K562 (cell line): ENCODE results near the gene PHF20. TPM values are rescaled to one million over a fixed set of nuclear protein-coding genes. Genes with fewer than 3 reads are reported as not detected.

Source experiments
- ASH1L ChIP-seq: fragments of 450-650 bp; IDR thresholded peaks from 2 replicates; pipeline ENCODE4 v1.6.1; 2018; ENCODE audit warnings: borderline replicate concordance, mild to moderate bottlenecking, low read depth; ENCODE audit not compliant: partially characterized antibody
- CBX1 ChIP-seq: sonication (generic); IDR thresholded peaks from 2 replicates; pipeline ENCODE4 v1.6.1; 2016; ENCODE audit warnings: antibody characterized with exemption, low read depth, mild to moderate bottlenecking
- CTBP1 ChIP-seq: fragments of 450-650 bp; IDR thresholded peaks from 2 replicates; pipeline ENCODE4 v1.6.1; 2016; ENCODE audit warnings: borderline replicate concordance
- ETV6 ChIP-seq, 3 experiments: fragments of 150-350 bp in 1 of 3; sonication (generic) in 1 of 3; formaldehyde crosslinking in 1 of 3; IDR thresholded peaks; 2 replicates each; pipeline versions ENCODE4 v1.6.1 to v1.8.0; 2014 to 2022; ENCODE audit warnings: borderline replicate concordance in 2 of 3, low read depth in 2 of 3, antibody characterized with exemption in 1 of 3, low read length in 1 of 3, mild to moderate bottlenecking in 1 of 3, missing genetic modification reagents in 1 of 3
- HMGN3 ChIP-seq: IDR thresholded peaks from 2 replicates; pipeline ENCODE4 v1.6.1; 2011; ENCODE audit warnings: borderline replicate concordance, low read depth, mild to moderate bottlenecking, mixed read lengths, low read length; ENCODE audit not compliant: insufficient read length; ENCODE audit errors: extremely low read depth
- KAT2B ChIP-seq: IDR thresholded peaks from one replicate; pipeline ENCODE4 v1.6.1; 2012; ENCODE audit warnings: low read depth, mild to moderate bottlenecking, control low read depth, inconsistent platforms, low read length, moderate library complexity
- MAFG ChIP-seq: fragments of 450-650 bp; conservative IDR thresholded peaks from 2 replicates; pipeline ENCODE4 v1.6.1; 2016; ENCODE audit warnings: missing genetic modification characterization, missing compliant biosample characterization
- MCM2 ChIP-seq: fragments of 450-650 bp; IDR thresholded peaks from 2 replicates; pipeline ENCODE4 v1.6.1; 2017; ENCODE audit warnings: low read depth, mild to moderate bottlenecking
- MEIS2 ChIP-seq: fragments of 450-650 bp; IDR thresholded peaks from 2 replicates; pipeline ENCODE4 v1.6.1; 2014; ENCODE audit warnings: mild to moderate bottlenecking; ENCODE audit not compliant: partially characterized antibody
- RAD21 ChIP-seq, 2 experiments: fragments of 250-450 bp in 1 of 2; fragments of 450-650 bp in 1 of 2; sonication (Bioruptor Pico) in 1 of 2; formaldehyde crosslinking in 1 of 2; IDR thresholded peaks in 1 of 2; conservative IDR thresholded peaks in 1 of 2; 2 replicates each; pipeline versions ENCODE4 v1.4.0 to v1.8.0; 2020 to 2022; ENCODE audit warnings: mild to moderate bottlenecking in 2 of 2, moderate library complexity in 1 of 2
- RB1 ChIP-seq: fragments of 450-650 bp; IDR thresholded peaks from 2 replicates; pipeline ENCODE4 v1.6.1; 2017; ENCODE audit warnings: low read depth, mild to moderate bottlenecking
- SMARCA4 ChIP-seq: fragments of 450-650 bp; IDR thresholded peaks from 2 replicates; pipeline ENCODE4 v1.6.1; 2016
- ZC3H4 ChIP-seq: sonication (generic); formaldehyde crosslinking; IDR thresholded peaks from 2 replicates; pipeline ENCODE4 v1.9.0; 2021; ENCODE audit warnings: missing genetic modification reagents, borderline replicate concordance
- ZKSCAN8 ChIP-seq: fragments of 200-800 bp; sonication (Bioruptor generic); IDR thresholded peaks from 2 replicates; pipeline ENCODE4 v1.6.1; 2016; ENCODE audit warnings: missing genetic modification characterization, missing compliant biosample characterization
- ZNF217 ChIP-seq: sonication (generic); formaldehyde crosslinking; IDR thresholded peaks from 2 replicates; pipeline ENCODE4 v1.8.0; 2022; ENCODE audit warnings: mild to moderate bottlenecking, missing genetic modification reagents
- ZNF224 ChIP-seq: sonication (generic); formaldehyde crosslinking; IDR thresholded peaks from 2 replicates; pipeline ENCODE4 v1.8.0; 2022; ENCODE audit warnings: mild to moderate bottlenecking, missing genetic modification reagents
- ZNF384 ChIP-seq: IDR thresholded peaks from 2 replicates; pipeline ENCODE4 v1.6.1; 2012; ENCODE audit warnings: low read depth, low read length, improper control_type of control experiment
- polyA plus RNA-seq, 8 experiments: library from polyadenylated mRNA; depleted of rRNA in 4 of 8; stranded (reverse) in 5 of 8; unstranded in 3 of 8; fragments of >200 nt; fragmentation: Nextera tagmentation in 2 of 8; fragmentation: Illumina TruSeq in 1 of 8; extraction: Ambion mirVana in 2 of 8; extraction: Trizol in 1 of 8; gene quantifications; 2 replicates each; pipeline versions ENCODE4 v1.2.1 to v1.2.3, GENCODE V29; 2011 to 2014; ENCODE audit warnings: inconsistent platforms in 1 of 8, missing spikeins in 1 of 8
- total RNA-seq, 7 experiments: library from RNA; depleted of rRNA in 6 of 7; stranded (reverse); fragments of >200 nt in 6 of 7; fragmentation: Illumina TruSeq in 2 of 7; extraction: Trizol in 2 of 7; gene quantifications; 2 replicates each; pipeline versions ENCODE4 v1.2.1 to v1.2.3, GENCODE V29; 2011 to 2021; ENCODE audit warnings: low replicate concordance in 1 of 7
- TF ChIP-seq, protein P1 (sequence below): fragments of 450-650 bp; formaldehyde crosslinking; IDR thresholded peaks from 2 replicates; pipeline ENCODE4 v1.4.0; 2020; ENCODE audit warnings: mild to moderate bottlenecking, moderate library complexity
- TF ChIP-seq, protein P2 (sequence below): sonication (generic); IDR thresholded peaks from 2 replicates; pipeline ENCODE4 v1.6.1; 2016
- TF ChIP-seq, protein P3 (sequence below): sonication (generic); formaldehyde crosslinking; IDR thresholded peaks from 2 replicates; pipeline ENCODE4 v1.8.1; 2023; ENCODE audit warnings: mild to moderate bottlenecking, missing genetic modification reagents, moderate library complexity
- TF ChIP-seq, protein P4 (sequence below), 2 experiments: IDR thresholded peaks in 1 of 2; conservative IDR thresholded peaks in 1 of 2; 2 replicates each; pipeline ENCODE4 v1.6.1; 2016; ENCODE audit warnings: low read depth in 2 of 2, mild to moderate bottlenecking in 1 of 2, missing compliant biosample characterization in 1 of 2, missing genetic modification characterization in 1 of 2, moderate library complexity in 1 of 2

PHF20 gene
- total and polyA plus RNA-seq, 9 of the 15 experiments (the other 6 are each of a cell fraction or from before 2014, with no cell fraction given): 49.9 to 196 (median 70.7) TPM

DNA sequence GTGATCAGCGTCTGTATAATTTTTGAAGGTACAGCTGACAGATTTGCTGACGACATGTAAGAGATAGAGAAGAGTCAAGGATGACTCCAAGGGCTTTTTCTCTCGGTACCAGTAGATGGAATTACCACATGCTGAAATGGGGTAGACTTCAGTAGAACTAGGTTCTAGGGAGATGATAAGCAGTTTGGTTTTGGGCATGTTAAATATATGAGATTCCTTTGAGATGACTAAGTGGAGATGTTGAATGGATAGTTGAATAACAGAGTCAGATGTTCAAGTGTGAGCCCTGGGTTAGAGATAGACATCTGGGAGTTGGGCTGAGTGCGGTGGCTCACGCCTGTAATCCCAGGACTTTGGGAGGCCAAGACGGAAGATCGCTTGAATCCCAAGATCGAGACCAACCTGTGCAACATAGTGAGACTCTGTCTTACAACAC, 50.0 kb downstream of the PHF20 start (continued):
- TF ChIP-seq, protein P1, sequence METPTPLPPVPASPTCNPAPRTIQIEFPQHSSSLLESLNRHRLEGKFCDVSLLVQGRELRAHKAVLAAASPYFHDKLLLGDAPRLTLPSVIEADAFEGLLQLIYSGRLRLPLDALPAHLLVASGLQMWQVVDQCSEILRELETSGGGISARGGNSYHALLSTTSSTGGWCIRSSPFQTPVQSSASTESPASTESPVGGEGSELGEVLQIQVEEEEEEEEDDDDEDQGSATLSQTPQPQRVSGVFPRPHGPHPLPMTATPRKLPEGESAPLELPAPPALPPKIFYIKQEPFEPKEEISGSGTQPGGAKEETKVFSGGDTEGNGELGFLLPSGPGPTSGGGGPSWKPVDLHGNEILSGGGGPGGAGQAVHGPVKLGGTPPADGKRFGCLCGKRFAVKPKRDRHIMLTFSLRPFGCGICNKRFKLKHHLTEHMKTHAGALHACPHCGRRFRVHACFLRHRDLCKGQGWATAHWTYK (CRISPR knock-in tag): no peak
- TF ChIP-seq ASH1L (no peak), ZNF217 (CRISPR knock-in tag) (no peak), MAFG (tag) (no peak), SMARCA4 (peak; percentile 36; the same call in 1 of the 2 replicates), ZKSCAN8 (CRISPR knock-in tag) (no peak), ZNF224 (CRISPR knock-in tag) (no peak), RAD21 (CRISPR knock-in tag; conservative IDR thresholded peaks at IDR 0.05 in 1 of 2, IDR thresholded peaks at IDR 0.05 in 1 of 2) (no peak), MEIS2 (peak; percentile 40), RB1 (no peak), ETV6 (IDR thresholded peaks at IDR 0.05; ENCODE audit: borderline replicate concordance in 1 of 2, low read depth in 2 of 2, low read length in 1 of 2) (no peak), ETV6 (CRISPR knock-in tag; IDR thresholded peaks at IDR 0.05; ENCODE audit: borderline replicate concordance) (no peak), CBX1 (no peak), CTBP1 (peak; percentile 54; the same call in 1 of the 2 replicates), HMGN3 (no peak), MCM2 (no peak), ZC3H4 (CRISPR knock-in tag) (no peak), KAT2B (no peak), ZNF384 (no peak)
- TF ChIP-seq, protein P2, sequence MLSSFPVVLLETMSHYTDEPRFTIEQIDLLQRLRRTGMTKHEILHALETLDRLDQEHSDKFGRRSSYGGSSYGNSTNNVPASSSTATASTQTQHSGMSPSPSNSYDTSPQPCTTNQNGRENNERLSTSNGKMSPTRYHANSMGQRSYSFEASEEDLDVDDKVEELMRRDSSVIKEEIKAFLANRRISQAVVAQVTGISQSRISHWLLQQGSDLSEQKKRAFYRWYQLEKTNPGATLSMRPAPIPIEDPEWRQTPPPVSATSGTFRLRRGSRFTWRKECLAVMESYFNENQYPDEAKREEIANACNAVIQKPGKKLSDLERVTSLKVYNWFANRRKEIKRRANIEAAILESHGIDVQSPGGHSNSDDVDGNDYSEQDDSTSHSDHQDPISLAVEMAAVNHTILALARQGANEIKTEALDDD: peak; percentile 69
- TF ChIP-seq, protein P3, sequence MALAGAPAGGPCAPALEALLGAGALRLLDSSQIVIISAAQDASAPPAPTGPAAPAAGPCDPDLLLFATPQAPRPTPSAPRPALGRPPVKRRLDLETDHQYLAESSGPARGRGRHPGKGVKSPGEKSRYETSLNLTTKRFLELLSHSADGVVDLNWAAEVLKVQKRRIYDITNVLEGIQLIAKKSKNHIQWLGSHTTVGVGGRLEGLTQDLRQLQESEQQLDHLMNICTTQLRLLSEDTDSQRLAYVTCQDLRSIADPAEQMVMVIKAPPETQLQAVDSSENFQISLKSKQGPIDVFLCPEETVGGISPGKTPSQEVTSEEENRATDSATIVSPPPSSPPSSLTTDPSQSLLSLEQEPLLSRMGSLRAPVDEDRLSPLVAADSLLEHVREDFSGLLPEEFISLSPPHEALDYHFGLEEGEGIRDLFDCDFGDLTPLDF (CRISPR knock-in tag): no peak
- TF ChIP-seq, protein P4, sequence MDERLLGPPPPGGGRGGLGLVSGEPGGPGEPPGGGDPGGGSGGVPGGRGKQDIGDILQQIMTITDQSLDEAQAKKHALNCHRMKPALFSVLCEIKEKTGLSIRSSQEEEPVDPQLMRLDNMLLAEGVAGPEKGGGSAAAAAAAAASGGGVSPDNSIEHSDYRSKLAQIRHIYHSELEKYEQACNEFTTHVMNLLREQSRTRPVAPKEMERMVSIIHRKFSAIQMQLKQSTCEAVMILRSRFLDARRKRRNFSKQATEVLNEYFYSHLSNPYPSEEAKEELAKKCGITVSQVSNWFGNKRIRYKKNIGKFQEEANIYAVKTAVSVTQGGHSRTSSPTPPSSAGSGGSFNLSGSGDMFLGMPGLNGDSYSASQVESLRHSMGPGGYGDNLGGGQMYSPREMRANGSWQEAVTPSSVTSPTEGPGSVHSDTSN (CRISPR knock-in tag; IDR thresholded peaks at IDR 0.05; ENCODE audit: low read depth): no peak
- TF ChIP-seq, protein P4 (tag; conservative IDR thresholded peaks at IDR 0.05; ENCODE audit: low read depth): no peak
